Measurements from ENCODE around the gene SDHA.
"Not testable (repeated sequence)": the region's sequence is repeated elsewhere in the genome, so short reads cannot be mapped to it uniquely, and the experiment has no call there.

SDHA gene

DNA sequence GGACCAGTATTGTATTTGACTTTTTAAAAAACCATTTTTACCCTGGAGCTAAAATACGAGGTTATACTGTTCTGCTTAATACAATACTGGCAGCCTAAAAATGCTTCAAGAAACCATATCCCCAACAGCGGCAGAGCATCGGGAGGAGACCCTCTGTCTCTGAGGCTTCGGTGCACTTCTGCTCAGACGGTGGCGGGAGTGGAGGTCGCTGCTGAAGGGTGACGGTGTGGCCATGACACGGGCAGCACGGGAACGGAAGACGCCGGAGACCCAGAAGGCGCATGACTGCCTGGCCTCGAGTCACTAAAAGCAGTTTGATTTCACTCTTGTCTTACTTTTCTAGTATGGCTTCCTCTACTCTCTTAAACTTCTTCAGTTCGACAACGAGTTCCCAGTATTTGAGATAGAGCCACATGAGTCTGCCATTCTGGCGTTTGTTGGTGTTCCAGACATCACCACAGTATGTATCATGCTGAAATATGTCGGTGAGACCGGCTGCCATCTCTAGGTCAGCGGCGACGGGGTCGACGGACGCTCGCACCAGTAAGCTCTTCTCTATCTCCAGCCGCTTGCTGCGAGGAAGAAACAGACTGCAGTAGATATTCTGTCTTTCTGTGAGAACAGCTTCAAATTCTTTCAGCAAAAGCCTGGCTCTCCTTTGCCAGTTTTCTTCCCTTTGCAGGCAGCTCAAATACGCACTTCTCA lies 13.0 kb upstream of the SDHA start:
- peak in 1 of 2 experiments; percentile 2 for DNase-seq (ENCODE audit: low read depth in 1 of 2, low spot score in 1 of 2)
- TF ChIP-seq JUND (IDR thresholded peaks at IDR 0.05; ENCODE audit: low read depth) = no peak
- in situ Hi-C loops (cut with HindIII; ENCODE audit: low pct_unique_long_range_greater_than_20kb, low sequenced_read_pairs) = no loop called here

GRCh38 chr5:206406-206805 lies 11.7 kb upstream of the SDHA start:
- in situ Hi-C loops (cut with HindIII; ENCODE audit: low pct_unique_long_range_greater_than_20kb, low sequenced_read_pairs) = no loop called here
- DNase-seq (ENCODE audit: low read depth in 1 of 2, low spot score in 1 of 2) = peak in 1 of 2 experiments; percentile 4
- TF ChIP-seq JUND (IDR thresholded peaks at IDR 0.05; ENCODE audit: low read depth) = no peak

GRCh38 chr5:206927-207536 lies 11.1 kb upstream of the SDHA start:
- in situ Hi-C loops (cut with HindIII; ENCODE audit: low pct_unique_long_range_greater_than_20kb, low sequenced_read_pairs) = no loop called here
- no peak for TF ChIP-seq JUND (IDR thresholded peaks at IDR 0.05; ENCODE audit: low read depth)
- no peak for DNase-seq (ENCODE audit: low read depth in 1 of 2, low spot score in 1 of 2)

- in situ Hi-C loops (cut with HindIII; ENCODE audit: low pct_unique_long_range_greater_than_20kb, low sequenced_read_pairs) = no loop called here
- no peak for TF ChIP-seq JUND (IDR thresholded peaks at IDR 0.05; ENCODE audit: low read depth)
- peak in 1 of 2 experiments; percentile 1 for DNase-seq (ENCODE audit: low read depth in 1 of 2, low spot score in 1 of 2)
Observed at GRCh38 chr5:207599-207998, 10.5 kb upstream of the SDHA start.

GRCh38 chr5:208449-209114 lies 9.5 kb upstream of the SDHA start:
- TF ChIP-seq JUND (IDR thresholded peaks at IDR 0.05; ENCODE audit: low read depth) = no peak
- in situ Hi-C loops (cut with HindIII; ENCODE audit: low pct_unique_long_range_greater_than_20kb, low sequenced_read_pairs) = no loop called here
- DNase-seq (ENCODE audit: low read depth in 1 of 2, low spot score in 1 of 2) = no peak

- DNase-seq (ENCODE audit: low read depth in 1 of 2, low spot score in 1 of 2) = no peak
- no peak for TF ChIP-seq JUND (IDR thresholded peaks at IDR 0.05; ENCODE audit: low read depth)
- in situ Hi-C loops (cut with HindIII; ENCODE audit: low pct_unique_long_range_greater_than_20kb, low sequenced_read_pairs) = no loop called here
Observed at GRCh38 chr5:213803-214395, 4.2 kb upstream of the SDHA start.

GRCh38 chr5:215256-215655 lies 2.9 kb upstream of the SDHA start:
- DNase-seq (ENCODE audit: low read depth in 1 of 2, low spot score in 1 of 2); in situ Hi-C loops (cut with HindIII; ENCODE audit: low pct_unique_long_range_greater_than_20kb, low sequenced_read_pairs): not testable (repeated sequence)

GRCh38 chr5:216076-216475 lies 2.0 kb upstream of the SDHA start:
- DNase-seq (ENCODE audit: low read depth in 1 of 2, low spot score in 1 of 2); in situ Hi-C loops (cut with HindIII; ENCODE audit: low pct_unique_long_range_greater_than_20kb, low sequenced_read_pairs): not testable (repeated sequence)

- no peak for TF ChIP-seq JUND (IDR thresholded peaks at IDR 0.05; ENCODE audit: low read depth)
- in situ Hi-C loops (cut with HindIII; ENCODE audit: low pct_unique_long_range_greater_than_20kb, low sequenced_read_pairs) = no loop called here
- DNase-seq (ENCODE audit: low read depth in 1 of 2, low spot score in 1 of 2) = peak; percentile 17 to 40
Observed at GRCh38 chr5:218457-219291, 554 bp downstream of the SDHA start.

DNA sequence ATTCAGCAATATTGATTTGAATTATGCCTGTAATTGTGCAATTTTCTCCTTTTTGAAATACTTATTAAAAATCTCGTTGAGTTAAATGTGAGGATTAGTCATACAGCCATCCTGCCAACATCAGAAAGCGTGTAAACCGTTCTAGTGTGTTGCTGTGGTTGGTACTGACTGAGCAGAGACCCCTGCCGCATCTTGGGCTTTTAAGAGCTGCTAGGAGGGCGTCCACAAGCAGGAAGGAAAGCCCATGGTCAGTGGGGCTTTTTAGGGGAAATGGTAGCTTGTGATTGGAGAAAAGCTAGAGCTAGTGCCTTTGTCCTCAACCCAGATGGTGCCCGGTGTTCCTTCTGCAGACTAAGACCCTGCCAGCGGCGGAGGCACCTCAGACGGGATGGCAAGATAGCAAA lies 1.3 kb downstream of the SDHA start:
- in situ Hi-C loops (cut with HindIII; ENCODE audit: low pct_unique_long_range_greater_than_20kb, low sequenced_read_pairs) = no loop called here

DNA sequence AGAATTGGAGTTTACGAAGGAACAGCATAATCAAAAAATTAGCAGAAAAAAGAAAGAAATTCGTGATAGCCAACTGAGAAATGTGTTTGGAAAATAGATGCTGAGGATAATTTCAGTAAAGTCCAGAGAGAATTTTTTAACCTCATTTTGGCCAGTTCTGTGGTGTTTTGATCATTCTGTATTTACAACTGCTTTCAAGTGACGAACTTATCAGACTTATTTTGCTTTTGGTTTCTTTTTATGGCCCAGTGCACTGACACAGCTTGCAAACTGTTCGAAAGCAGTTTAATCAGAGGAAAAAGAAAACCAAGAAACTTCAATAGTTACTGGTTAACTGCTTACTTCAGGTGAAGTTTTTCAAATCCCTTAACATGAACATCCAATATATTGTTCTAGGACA lies 1.9 kb downstream of the SDHA start:
- TF ChIP-seq JUND (IDR thresholded peaks at IDR 0.05; ENCODE audit: low read depth) = no peak
- in situ Hi-C loops (cut with HindIII; ENCODE audit: low pct_unique_long_range_greater_than_20kb, low sequenced_read_pairs) = no loop called here
- DNase-seq (ENCODE audit: low read depth in 1 of 2, low spot score in 1 of 2) = no peak

More for the DNA sequence above, 1.3 kb downstream of the SDHA start:
- TF ChIP-seq JUND (IDR thresholded peaks at IDR 0.05; ENCODE audit: low read depth) = no peak
- peak in 1 of 2 experiments; percentile 4 for DNase-seq (ENCODE audit: low read depth in 1 of 2, low spot score in 1 of 2)

GRCh38 chr5:222951-223715 lies 5.0 kb downstream of the SDHA start:
- in situ Hi-C loops (cut with HindIII; ENCODE audit: low pct_unique_long_range_greater_than_20kb, low sequenced_read_pairs) = not testable (repeated sequence)

More at GRCh38 chr5:222951-223715, 5.0 kb downstream of the SDHA start:
- DNase-seq (ENCODE audit: low read depth in 1 of 2, low spot score in 1 of 2) = not testable (repeated sequence)

Measured in T47D (cell line).